Kidney epithelial cell (primary cell): Measurements from ENCODE around the gene ST3GAL3. TPM values are rescaled to one million over a fixed set of nuclear protein-coding genes. Genes with fewer than 3 reads are reported as not detected.
A peak's percentile ranks its signal among the peaks of the same experiment; 100 is the strongest.

Experiments used
- DNase-seq: peaks from one replicate; pipeline ENCODE4 v3.0.0-alpha.2; 2010; ENCODE audit warnings: low read depth
- H3K27me3 ChIP-seq: 2 replicates; pipeline ENCODE4 v1.6.0; 2011; ENCODE audit warnings: low read length; ENCODE audit not compliant: control insufficient read depth, insufficient read depth
- H3K36me3 ChIP-seq: 2 replicates; pipeline ENCODE4 v1.5.1; 2011; ENCODE audit warnings: low read length; ENCODE audit not compliant: control insufficient read depth, insufficient read depth
- H3K4me3 ChIP-seq: 2 replicates; pipeline ENCODE4 v1.5.1; 2011; ENCODE audit warnings: low read depth, mild to moderate bottlenecking, control low read depth, low read length
- CTCF ChIP-seq: IDR thresholded peaks from 2 replicates; pipeline ENCODE4 v1.5.1; 2011; ENCODE audit warnings: mild to moderate bottlenecking, moderate library complexity, low read length, control low read depth, inconsistent platforms; ENCODE audit not compliant: insufficient read depth, poor library complexity, severe bottlenecking
- total RNA-seq: library from RNA; depleted of rRNA; stranded (reverse); fragments of >200 nt; gene quantifications from 2 replicates; pipeline ENCODE4 v1.2.3, GENCODE V29; 2015

Gene ST3GAL3
- total RNA-seq, 1 donor from 2014 or later, result 15.0 TPM

DNA sequence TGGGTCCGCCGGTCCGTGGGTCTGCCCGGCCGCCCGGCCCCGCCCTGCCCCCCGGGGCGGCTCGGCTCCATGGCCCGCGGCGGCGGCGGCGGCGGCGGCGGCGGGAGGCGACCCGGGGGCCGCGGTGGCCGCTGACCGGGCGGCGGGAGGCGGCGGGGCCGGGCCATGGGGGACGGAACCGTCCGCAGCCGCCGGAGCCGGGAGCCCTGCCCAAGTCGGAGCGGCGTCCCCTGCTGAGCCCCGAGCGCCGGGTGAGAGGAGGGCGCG, 271.9 kb downstream of the ST3GAL3 start:
- peak overlapping the region; percentile 57 for H3K4me3 ChIP-seq
- no peak for TF ChIP-seq CTCF
- no peaks in the 10 kb centered on the region for H3K27me3 ChIP-seq
- H3K36me3 ChIP-seq, result peaks cover 4% of the 10 kb centered on the region
- no peak for DNase-seq

- H3K4me3 ChIP-seq, result peak overlapping the region; percentile 57
- TF ChIP-seq CTCF, result no peak
- DNase-seq, result no peak
- no peaks in the 10 kb centered on the region for H3K27me3 ChIP-seq
- H3K36me3 ChIP-seq, result peaks cover 6% of the 10 kb centered on the region
These were observed 272.4 kb downstream of the ST3GAL3 start for GRCh38 chr1:43979528-43980254.

DNA sequence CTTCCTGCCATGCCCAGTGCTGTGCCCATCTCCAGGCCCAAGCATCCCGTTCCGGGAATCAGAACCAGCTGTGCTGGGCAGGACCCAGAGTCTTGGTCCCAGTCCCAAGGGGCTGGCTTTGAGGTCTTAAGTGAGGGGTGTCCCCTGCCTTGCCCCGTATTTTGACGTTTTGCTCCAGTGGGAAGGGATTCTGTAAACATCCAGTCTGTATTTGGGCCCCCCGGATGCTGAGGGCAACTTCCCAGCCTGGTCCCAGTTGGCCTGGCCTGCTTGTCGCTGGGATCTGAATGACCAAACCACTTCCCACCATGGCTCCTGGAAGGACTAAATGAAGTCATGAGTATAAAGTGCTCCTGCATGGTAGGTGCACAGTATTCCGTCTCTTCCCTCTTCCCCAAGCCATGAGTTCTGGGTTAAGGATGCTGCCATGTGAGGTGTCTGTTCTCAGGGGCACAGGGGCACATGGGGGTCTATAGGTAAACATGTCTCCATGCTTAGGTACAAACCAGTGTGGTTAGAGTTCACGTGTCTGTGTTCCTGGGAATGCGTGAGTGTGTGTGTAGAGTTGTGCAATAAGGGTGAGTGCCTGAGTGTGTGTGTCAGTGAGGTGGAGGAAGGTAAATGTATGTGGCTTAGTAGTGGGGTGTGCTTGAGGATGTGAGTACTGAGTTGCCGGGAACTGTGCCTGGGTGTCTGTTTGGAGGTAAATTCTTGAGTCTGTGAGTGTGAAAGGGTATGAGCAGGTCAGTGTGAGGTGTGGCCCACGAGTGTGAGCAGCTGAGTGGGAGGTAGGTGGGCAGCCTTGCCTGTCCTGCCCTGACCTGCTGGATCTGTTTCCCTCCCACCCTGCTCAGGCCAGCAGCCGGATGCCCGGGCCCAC, 273.2 kb downstream of the ST3GAL3 start:
- no peaks in the 10 kb centered on the region for H3K27me3 ChIP-seq
- no peak for TF ChIP-seq CTCF
- no peak for DNase-seq
- H3K36me3 ChIP-seq, result peaks cover 6% of the 10 kb centered on the region
- H3K4me3 ChIP-seq, result peak overlapping the region; percentile 57

Other genes starting within 250 kb of the ST3GAL3 start
- gene PTPRF, start 176.7 kb upstream of the ST3GAL3 start, total RNA-seq, result 297 and 346 TPM in 2 replicates
- 42.9 and 48.4 TPM in 2 replicates for gene KDM4A, start 57.4 kb upstream of the ST3GAL3 start, total RNA-seq
- 3.9 and 4.7 TPM in 2 replicates for gene ARTN, start 226.3 kb downstream of the ST3GAL3 start, total RNA-seq
- 29.2 and 32.8 TPM in 2 replicates for gene IPO13, start 239.4 kb downstream of the ST3GAL3 start, total RNA-seq